Adrenal gland (tissue), 5 donors: ENCODE measurements around the gene KCTD17.

Experiments used
- POLR2A ChIP-seq, 2 donors: fragments of 450-650 bp; IDR thresholded peaks; one replicate each; pipeline ENCODE4 v1.6.1; 2017; ENCODE audit warnings: antibody characterized with exemption in 2 of 2, mild to moderate bottlenecking in 2 of 2, moderate library complexity in 1 of 2
- TF ChIP-seq, protein P1 (sequence below), 6 experiments: fragments of 450-650 bp in 4 of 6; fragments of 200-600 bp in 2 of 6; sonication (generic) in 1 of 6; IDR thresholded peaks; 1 replicate in 5 of 6; 2 replicates in 1 of 6; pipeline versions ENCODE4 v1.5.1 to v1.8.0; 2016 to 2021; ENCODE audit warnings: antibody characterized with exemption in 6 of 6, mild to moderate bottlenecking in 2 of 6, moderate library complexity in 1 of 6
- donor health status: DM: no; HTN: no; CAD: no.

- TF ChIP-seq, protein P1, sequence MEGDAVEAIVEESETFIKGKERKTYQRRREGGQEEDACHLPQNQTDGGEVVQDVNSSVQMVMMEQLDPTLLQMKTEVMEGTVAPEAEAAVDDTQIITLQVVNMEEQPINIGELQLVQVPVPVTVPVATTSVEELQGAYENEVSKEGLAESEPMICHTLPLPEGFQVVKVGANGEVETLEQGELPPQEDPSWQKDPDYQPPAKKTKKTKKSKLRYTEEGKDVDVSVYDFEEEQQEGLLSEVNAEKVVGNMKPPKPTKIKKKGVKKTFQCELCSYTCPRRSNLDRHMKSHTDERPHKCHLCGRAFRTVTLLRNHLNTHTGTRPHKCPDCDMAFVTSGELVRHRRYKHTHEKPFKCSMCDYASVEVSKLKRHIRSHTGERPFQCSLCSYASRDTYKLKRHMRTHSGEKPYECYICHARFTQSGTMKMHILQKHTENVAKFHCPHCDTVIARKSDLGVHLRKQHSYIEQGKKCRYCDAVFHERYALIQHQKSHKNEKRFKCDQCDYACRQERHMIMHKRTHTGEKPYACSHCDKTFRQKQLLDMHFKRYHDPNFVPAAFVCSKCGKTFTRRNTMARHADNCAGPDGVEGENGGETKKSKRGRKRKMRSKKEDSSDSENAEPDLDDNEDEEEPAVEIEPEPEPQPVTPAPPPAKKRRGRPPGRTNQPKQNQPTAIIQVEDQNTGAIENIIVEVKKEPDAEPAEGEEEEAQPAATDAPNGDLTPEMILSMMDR (IDR thresholded peaks at IDR 0.05), result no peak
- TF ChIP-seq POLR2A (IDR thresholded peaks at IDR 0.05), result no peak
Measured at GRCh38 chr22:37105154-37105553, 53.6 kb downstream of the KCTD17 start.
